GM15510 (cell line): Measurements from ENCODE around the gene LUC7L.

Source experiments
- POLR2A ChIP-seq: IDR thresholded peaks from 3 replicates; pipeline ENCODE4 v1.6.1; 2011; ENCODE audit warnings: borderline replicate concordance; ENCODE audit not compliant: insufficient read length; ENCODE audit errors: extremely low read depth

LUC7L gene

DNA sequence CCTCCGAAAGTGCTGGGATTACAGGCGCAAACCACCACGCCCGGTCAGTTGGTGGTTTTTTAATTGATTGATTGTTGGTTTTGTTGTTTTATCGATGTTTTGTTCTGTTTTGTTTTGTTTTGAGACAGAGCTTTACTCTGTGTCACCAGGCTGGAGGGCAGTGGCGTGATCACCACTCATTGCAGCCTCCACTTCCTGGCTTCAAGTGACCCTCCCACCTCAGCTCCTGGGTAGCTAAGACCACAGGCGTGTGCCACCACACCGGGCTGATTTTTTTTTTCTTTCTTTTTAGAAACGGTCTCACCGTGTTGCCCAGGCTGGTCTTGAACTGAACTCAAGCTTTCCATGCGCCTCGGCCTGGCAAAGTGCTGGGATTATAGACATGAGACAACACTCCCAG is 17.8 kb upstream of the LUC7L start:
- no peak for TF ChIP-seq POLR2A

DNA sequence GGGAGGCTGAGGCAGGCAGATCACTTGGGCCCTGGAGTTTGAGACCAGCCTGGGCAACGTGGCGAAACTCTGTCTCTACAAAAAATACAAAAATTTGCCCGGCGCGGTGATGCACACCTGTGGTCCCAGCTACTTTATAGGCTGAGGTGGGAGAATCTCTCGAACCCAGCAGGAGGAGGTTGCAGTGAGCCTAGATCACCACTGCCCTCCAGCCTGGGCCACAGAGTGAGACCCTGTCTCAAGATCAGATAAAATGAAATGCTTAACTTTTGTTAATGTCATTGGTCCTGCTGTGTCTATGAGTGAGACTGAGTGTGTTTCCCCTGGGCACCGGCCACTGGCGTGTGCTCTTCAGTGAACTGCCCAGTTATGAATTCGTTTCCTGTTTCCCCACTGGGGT is 15.9 kb upstream of the LUC7L start:
- TF ChIP-seq POLR2A = no peak

DNA sequence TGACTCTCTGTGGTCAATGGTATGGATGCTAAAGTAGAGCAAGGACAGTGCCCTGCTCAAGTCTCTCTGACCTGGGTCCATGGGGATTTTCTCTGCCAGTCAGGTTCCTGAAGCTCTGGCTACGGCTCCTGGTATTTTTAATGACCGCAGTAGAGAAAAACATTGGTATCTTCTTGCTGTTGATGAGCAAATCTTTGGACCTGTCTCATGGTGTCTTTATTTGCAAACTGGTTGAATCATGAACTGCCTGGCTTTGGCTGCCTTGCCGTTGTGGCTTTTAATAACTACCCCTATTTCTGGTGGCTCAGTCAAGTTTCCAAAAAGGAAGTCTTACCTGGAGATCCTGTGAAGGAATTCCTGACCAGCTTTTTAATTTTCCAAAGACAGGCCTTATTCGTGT is 14.1 kb upstream of the LUC7L start:
- TF ChIP-seq POLR2A = no peak

DNA sequence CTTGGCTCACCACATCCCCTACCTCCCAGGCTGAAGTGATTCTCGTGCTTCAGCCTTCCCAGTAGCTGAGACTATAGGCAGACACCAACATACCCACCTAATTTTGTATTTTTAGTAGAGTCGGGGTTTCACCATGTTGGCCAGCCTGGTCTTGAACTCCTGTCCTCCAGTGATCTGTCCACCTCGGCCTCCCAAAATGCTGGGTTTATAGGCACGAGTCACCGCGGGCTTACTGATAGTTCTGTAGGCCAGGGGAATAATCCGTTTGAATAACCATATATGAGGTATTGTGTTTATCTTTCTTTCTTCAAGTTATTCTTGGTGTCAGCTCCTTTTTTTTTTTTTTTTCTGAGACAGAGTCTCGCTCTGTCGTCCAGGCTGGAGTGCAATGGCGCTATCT is 13.0 kb upstream of the LUC7L start:
- TF ChIP-seq POLR2A = no peak

DNA sequence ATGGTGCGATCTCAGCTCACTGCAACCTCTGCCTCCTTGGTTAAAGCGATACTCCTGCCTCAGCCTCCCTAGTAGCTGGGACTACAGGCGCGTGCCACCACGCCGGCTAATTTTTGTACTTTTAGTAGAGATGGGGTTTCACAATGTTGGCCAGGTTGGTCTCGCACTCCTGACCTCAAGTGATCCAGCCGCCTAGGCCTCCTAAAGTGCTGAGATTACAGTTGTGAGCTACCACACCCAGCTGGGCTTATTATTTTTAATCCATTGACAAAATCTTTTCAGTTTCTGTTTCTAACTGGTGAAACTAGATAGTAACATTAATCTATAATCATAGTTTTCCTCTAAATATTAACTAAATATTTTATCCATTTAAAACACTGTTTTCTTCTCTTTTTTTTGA is 11.3 kb upstream of the LUC7L start:
- TF ChIP-seq POLR2A = no peak

DNA sequence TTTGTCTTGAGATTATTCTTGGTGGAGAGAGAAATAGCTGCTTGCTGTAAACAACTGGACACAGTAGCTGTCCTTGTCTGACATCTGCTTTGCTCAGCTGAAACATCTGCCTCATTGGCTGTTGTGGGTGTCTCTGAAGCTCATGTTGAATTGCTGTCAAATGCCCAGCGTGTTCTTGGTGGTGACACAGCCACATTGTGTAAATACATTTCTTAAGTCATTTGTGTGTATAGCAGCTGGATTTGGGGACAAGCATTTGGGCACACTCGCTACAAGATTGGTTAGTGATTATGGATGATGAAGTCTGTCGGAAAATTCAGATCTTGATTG is 10.7 kb upstream of the LUC7L start:
- TF ChIP-seq POLR2A = no peak

DNA sequence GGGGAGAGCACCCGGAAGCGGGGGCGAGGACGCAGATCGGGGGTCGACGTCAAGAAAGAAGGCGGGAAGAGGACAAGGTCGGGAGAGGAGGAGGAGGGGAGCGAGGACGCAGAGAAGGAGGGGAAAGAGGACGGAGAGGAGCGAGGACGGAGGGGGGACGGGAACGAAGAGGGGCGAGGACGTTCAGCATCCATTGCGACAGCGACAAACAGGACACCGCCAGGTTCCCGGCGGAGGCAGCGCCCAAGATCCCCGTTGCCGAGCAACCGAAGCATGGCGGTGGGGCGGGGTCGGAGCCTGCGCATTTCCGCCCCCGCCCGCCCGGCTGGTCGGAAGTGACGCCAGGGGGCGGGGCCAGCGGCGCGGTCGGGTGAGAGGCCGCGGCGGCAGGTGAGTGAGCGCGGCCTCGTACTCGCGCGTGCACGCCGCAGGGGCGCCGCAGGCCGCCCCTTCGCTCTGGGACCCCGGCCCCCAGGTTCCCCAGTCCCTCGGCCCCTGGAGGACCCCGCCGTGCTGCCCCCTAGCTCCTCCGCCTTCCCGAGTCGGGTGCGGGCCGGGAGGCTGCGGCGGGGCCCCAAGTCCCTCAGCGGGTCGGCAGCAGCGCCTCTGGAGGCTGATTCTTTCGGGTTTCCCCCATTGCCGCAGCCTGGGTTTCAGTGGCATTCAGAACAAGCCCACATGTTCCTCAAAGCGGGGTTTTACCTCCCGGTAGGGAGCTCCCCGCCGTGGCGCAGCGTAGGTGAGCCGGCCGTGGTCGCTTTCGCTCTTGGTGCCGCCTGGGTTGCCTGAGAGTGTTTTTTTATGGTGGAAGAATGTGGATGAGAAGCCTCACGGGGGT is 5.4 kb upstream of the LUC7L start, which contains the start of gene FAM234A:
FAM234A (plus strand) TSS at position 354 of the 838 bp plus-strand sequence. CDS start 19,593 bp downstream, outside the sequence.
- peak; percentile 97 for TF ChIP-seq POLR2A

DNA sequence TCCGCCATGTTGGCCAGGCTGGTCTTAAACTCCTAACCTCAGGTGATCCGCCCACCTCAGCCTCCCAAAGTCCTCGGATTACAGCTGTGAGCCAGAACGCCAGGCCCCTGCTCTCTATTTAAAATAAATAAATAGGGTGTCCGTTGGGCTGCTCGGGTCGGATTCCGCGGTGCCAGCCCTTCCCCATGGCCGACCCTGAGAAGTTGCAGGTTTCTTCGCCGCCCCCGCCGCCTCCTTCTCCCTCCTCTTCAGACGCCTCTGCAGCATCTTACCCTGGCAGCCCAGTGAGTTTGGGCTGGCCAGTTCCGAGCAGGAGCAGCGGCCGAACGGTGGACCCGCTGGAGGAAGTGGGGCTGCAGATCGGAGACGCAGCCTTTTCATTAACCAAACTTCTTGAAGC is 1.7 kb upstream of the LUC7L start:
- TF ChIP-seq POLR2A = no peak

DNA sequence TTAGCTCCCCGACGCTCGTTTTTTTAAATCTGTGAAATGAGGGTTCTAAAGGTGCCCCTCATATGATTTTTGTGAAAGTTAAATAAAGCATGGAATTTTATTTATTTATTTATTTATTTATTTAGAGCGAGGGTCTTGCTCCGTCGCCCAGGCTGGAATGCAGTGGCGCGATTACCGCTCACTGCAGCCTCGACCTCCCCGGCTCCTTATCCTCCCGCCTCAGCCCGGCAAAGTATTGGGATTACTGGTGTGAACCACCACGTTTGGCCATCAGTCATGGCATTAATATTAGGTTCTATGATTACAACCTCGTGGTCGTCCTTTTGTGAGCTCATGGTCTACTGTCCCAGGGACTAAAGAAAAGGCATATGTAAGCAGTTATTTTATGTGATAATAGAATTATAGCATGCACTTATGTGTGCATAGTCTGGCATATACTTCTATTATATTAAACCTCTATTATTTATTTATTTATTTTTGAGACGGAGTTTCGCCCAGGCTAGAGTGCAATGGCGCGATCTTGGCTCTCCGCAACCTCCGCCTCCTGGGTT is 557 bp upstream of the LUC7L start:
- TF ChIP-seq POLR2A = no peak

DNA sequence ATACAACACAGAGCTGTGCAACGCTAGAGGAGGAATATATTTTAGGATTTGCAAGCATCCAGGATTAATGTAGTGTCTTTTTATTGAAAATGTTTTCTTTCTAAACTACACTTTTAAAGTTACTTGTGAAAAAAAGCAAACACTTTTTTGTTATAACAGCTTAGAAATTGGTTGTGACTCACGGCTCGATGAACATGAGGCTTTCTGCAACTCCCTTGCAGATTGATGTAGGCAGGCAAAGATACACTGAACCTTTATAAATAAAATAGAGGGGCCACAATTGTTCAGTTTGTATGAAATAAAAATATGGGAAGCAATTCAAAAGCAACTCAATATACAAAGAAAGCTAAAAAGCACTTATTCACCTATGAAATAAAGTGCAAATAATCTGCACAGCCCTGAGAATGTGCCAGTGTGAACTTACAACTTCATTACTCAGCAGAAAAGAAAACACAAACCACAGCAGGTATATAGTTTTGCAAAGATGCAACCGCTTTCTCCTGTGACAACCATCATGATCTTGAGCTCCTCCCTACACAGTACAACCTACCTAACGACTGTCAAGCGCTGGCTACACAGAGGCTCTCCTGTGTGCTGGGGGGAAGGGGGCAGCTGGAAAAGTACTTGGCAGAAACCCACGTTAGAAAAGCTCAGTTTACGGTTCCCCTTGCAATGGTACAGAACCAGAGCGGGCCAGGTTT is 948 bp downstream of the LUC7L start:
- no peak for TF ChIP-seq POLR2A

DNA sequence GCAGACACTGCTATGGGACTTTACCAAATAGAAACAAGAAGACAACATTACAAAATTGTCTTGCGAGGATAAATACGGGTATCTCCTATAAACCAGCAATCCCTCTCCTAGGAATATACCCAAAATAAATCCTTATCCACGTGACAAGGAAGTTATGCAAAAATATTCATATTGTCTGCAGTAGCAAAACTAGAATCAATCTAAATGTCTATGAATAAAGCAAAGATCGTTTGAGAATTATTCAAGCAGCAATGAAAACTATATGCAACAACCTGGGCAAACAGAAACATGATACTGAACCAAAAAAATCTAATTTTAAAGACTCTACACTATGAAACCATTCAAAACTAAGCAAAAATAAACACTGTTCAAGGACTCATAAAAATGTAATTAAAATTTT is 9.2 kb downstream of the LUC7L start:
- TF ChIP-seq POLR2A = no peak

DNA sequence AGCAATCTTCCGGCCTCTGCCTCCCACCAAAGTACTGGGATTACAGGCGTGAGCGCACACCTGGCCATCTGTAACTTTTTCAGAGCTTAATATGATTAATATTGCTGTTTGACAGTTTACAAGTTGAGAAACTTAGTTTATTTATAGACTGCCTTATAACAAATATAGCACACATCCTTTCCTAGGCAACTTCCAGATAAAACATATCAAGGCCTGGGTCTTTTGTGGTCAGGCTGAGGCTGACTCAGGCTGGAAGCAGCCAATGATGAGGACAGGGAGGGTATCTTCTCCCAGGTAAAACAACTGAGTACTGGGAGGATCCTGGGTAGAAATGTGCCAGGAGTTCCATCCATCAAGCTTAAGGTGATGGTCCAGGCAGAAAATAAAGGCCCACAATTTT is 16.2 kb downstream of the LUC7L start:
- no peak for TF ChIP-seq POLR2A

DNA sequence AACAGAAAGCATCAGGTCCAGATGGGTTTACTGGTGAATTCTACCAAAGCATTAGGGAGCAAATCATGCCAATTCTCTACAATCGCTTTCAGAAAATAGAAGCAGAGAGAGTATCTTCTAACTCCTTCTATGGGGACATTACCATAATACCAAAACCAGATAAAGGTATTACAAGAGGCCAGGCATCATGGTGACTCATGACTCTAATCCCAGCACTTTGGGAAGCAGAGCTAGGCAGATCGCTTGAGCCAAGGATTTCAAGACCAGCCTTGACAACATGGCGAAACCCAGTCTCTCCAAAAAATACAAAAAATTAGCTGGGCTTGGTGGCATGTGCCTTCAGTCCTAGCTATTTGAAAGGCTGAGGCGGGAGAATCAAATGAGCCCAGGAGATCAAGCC is 26.0 kb downstream of the LUC7L start:
- TF ChIP-seq POLR2A = no peak

DNA sequence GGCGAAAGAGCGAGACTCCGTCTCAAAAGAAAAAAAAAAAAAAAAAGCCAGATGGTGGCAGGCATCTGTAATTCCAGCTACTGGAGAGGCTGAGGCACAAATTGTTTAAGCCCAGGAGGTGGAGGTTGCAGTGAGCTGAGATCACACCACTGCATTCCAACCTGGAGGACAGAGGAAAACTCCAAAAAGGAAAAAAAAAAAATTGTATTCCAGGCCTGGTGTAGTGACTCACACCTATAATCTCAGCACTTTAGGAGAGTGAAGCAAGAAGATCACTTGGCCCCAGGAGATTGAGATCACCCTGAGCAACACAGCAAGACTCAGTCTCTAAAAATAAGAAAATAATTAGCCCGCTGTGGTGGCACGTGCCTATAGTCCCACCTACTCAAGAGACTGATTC is 28.9 kb downstream of the LUC7L start:
- TF ChIP-seq POLR2A = no peak

DNA sequence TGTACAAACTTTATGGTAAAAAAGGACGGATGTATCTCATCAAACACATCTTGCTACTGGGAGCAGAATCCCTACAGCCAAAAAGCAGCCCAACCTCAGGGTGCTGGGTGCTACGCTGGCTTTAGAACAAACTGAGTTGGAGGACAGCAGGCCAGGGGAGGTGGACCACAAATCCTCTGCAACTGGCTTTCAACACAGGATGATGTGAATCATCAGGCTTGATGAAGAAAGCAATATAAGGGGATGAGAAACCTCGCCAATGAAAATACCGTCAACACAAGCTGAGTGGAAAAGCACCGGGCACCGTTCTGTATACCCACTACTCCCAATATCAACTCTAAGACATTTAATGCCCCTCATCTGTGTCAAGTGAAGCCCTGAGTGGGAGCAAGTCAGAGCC is 34.7 kb downstream of the LUC7L start:
- TF ChIP-seq POLR2A = no peak

DNA sequence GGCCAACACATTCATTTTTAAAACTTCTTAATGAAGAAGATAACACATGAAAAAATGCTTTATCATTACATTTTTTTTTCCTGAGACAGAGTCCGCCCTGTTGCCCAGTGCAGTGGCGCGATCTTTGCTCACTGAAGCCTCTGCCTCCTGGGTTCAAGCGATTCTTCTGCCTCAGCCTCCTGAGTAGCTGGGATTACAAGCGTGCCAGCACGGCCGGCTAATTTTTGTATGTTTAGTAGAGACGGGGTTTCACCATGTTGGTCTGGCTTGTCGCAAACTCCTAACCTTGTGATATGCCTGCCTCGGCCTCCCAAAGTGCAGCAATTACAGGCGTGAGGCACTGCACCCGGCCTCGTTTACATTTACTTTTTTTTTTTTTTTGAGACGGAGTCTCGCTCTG is 35.8 kb downstream of the LUC7L start:
- no peak for TF ChIP-seq POLR2A
